ENCODE data around the gene PEX12.

- TF ChIP-seq, protein P1, sequence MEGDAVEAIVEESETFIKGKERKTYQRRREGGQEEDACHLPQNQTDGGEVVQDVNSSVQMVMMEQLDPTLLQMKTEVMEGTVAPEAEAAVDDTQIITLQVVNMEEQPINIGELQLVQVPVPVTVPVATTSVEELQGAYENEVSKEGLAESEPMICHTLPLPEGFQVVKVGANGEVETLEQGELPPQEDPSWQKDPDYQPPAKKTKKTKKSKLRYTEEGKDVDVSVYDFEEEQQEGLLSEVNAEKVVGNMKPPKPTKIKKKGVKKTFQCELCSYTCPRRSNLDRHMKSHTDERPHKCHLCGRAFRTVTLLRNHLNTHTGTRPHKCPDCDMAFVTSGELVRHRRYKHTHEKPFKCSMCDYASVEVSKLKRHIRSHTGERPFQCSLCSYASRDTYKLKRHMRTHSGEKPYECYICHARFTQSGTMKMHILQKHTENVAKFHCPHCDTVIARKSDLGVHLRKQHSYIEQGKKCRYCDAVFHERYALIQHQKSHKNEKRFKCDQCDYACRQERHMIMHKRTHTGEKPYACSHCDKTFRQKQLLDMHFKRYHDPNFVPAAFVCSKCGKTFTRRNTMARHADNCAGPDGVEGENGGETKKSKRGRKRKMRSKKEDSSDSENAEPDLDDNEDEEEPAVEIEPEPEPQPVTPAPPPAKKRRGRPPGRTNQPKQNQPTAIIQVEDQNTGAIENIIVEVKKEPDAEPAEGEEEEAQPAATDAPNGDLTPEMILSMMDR (conservative IDR thresholded peaks at IDR 0.05; ENCODE audit: low read depth, low read length), result no peak
- no peak for TF ChIP-seq POLR2A (IDR thresholded peaks at IDR 0.05; ENCODE audit: low read depth, low read length)
- TF ChIP-seq, protein P2, sequence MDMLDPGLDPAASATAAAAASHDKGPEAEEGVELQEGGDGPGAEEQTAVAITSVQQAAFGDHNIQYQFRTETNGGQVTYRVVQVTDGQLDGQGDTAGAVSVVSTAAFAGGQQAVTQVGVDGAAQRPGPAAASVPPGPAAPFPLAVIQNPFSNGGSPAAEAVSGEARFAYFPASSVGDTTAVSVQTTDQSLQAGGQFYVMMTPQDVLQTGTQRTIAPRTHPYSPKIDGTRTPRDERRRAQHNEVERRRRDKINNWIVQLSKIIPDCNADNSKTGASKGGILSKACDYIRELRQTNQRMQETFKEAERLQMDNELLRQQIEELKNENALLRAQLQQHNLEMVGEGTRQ (IDR thresholded peaks at IDR 0.05; ENCODE audit: low read depth, low read length), result no peak
- peak; percentile 59 for TF ChIP-seq CEBPB (IDR thresholded peaks at IDR 0.05; ENCODE audit: low read depth, low read length)
Measured at GRCh38 chr17:35568561-35568960, 9.8 kb downstream of the PEX12 start.

Measured in IMR-90 (cell line).